Neural progenitor cell (in vitro differentiated cells): ENCODE data around the gene GALR1.

ENCODE experiments used
- CTCF ChIP-seq: fragments of 200-600 bp; sonication (generic); IDR thresholded peaks from 2 replicates; pipeline ENCODE4 v1.5.1; 2017; ENCODE audit warnings: antibody characterized with exemption, mild to moderate bottlenecking
- EZH2 ChIP-seq: fragments of 200-600 bp; sonication (generic); IDR thresholded peaks from 2 replicates; pipeline ENCODE4 v1.6.1; 2017; ENCODE audit warnings: antibody characterized with exemption, mild to moderate bottlenecking, moderate library complexity
- EZH2phosphoT487 ChIP-seq: fragments of 200-600 bp; sonication (generic); IDR thresholded peaks from 2 replicates; pipeline ENCODE4 v1.6.1; 2017; ENCODE audit warnings: antibody characterized with exemption

GRCh38 chr18:77206676-77207374 is 42.8 kb upstream of the GALR1 start:
- TF ChIP-seq CTCF, result no peak
- TF ChIP-seq EZH2, result no peak
- no peak for TF ChIP-seq EZH2phosphoT487
